Daoy (cell line): ENCODE data around the gene FBXL14. TPM values are rescaled to one million over a fixed set of nuclear protein-coding genes. Genes with fewer than 3 reads are reported as not detected.
"Not testable (repeated sequence)": the region's sequence is repeated elsewhere in the genome, so short reads cannot be mapped to it uniquely, and the experiment has no call there.

Experiments used
- DNase-seq: peaks from one replicate; pipeline ENCODE4 v3.0.0-alpha.2; 2015; ENCODE audit warnings: low read depth
- total RNA-seq: library from RNA; depleted of rRNA; stranded (reverse); fragments of >200 nt; shearing (Covaris generic); gene quantifications from 2 replicates; pipeline ENCODE4 v1.2.3, GENCODE V29; 2014

FBXL14 gene
- total RNA-seq, 1 experiment from 2014 or later, result 12.6 TPM

- no peak for DNase-seq
Measured at GRCh38 chr12:1620092-1620491, 25.7 kb upstream of the FBXL14 start.

GRCh38 chr12:1619587-1619986, 25.2 kb upstream of the FBXL14 start:
- DNase-seq, result peak; percentile 43

- no peak for DNase-seq
Measured at GRCh38 chr12:1619159-1619558, 24.8 kb upstream of the FBXL14 start.

- no peak for DNase-seq
Measured at GRCh38 chr12:1618489-1618888, 24.1 kb upstream of the FBXL14 start.

GRCh38 chr12:1616233-1617066, 22.1 kb upstream of the FBXL14 start:
- no peak for DNase-seq

- DNase-seq, result no peak
Measured at GRCh38 chr12:1614360-1614759, 20.0 kb upstream of the FBXL14 start.

GRCh38 chr12:1613860-1614259, 19.5 kb upstream of the FBXL14 start:
- DNase-seq, result no peak

- peak; percentile 70 for DNase-seq
Measured at GRCh38 chr12:1611803-1612572, 17.6 kb upstream of the FBXL14 start.

GRCh38 chr12:1610072-1610643, 15.8 kb upstream of the FBXL14 start:
- DNase-seq, result no peak

- no peak for DNase-seq
Measured at GRCh38 chr12:1608713-1609119, 14.3 kb upstream of the FBXL14 start.

- no peak for DNase-seq
Measured at GRCh38 chr12:1607940-1608712, 13.7 kb upstream of the FBXL14 start.

- DNase-seq, result peak; percentile 95
Measured at GRCh38 chr12:1606021-1606622, 11.7 kb upstream of the FBXL14 start.

GRCh38 chr12:1605129-1606020, 11.0 kb upstream of the FBXL14 start:
- peak; percentile 86 for DNase-seq

- no peak for DNase-seq
Measured at GRCh38 chr12:1604464-1604863, 10.1 kb upstream of the FBXL14 start.

- DNase-seq, result no peak
Measured at GRCh38 chr12:1603269-1603993, 9.1 kb upstream of the FBXL14 start.

GRCh38 chr12:1602706-1603105, 8.3 kb upstream of the FBXL14 start:
- not testable (repeated sequence) for DNase-seq

GRCh38 chr12:1598757-1599156, 4.4 kb upstream of the FBXL14 start:
- DNase-seq, result no peak

GRCh38 chr12:1595690-1596347, 1.4 kb upstream of the FBXL14 start:
- DNase-seq, result no peak

- no peak for DNase-seq
Measured at GRCh38 chr12:1595026-1595561, 713 bp upstream of the FBXL14 start.
